ENCODE measurements around the gene GEMIN4.
"Not testable (repeated sequence)": the region's sequence is repeated elsewhere in the genome, so short reads cannot be mapped to it uniquely, and the experiment has no call there.

GEMIN4 gene

GRCh38 chr17:773016-773415, 21.0 kb upstream of the GEMIN4 start:
- Mint-ChIP-seq H3K27me3 (ENCODE audit: low read depth, poor library complexity) (no peaks in the 10 kb centered on the region), H3K27ac (no peak overlapping the region), H3K9me3 (no peaks in the 10 kb centered on the region), H3K36me3 (ENCODE audit: low read depth) (peaks cover 89% of the 10 kb centered on the region), H3K4me1 (peaks cover 6% of the 10 kb centered on the region), H3K4me3 (no peak overlapping the region)
- no peak for DNase-seq
- no peak for TF ChIP-seq CTCF (IDR thresholded peaks at IDR 0.05)

GRCh38 chr17:767076-767475, 15.0 kb upstream of the GEMIN4 start:
- peak overlapping the region; percentile 77 for H3K27ac Mint-ChIP-seq
- peaks cover 71% of the 10 kb centered on the region for H3K36me3 Mint-ChIP-seq (ENCODE audit: low read depth)
- DNase-seq: no peak
- no peak for TF ChIP-seq CTCF (IDR thresholded peaks at IDR 0.05)
- no peaks in the 10 kb centered on the region for H3K9me3 Mint-ChIP-seq
- H3K4me3 Mint-ChIP-seq: no peak overlapping the region
- no peaks in the 10 kb centered on the region for H3K27me3 Mint-ChIP-seq (ENCODE audit: low read depth, poor library complexity)
- no peaks in the 10 kb centered on the region for H3K4me1 Mint-ChIP-seq

- H3K27ac Mint-ChIP-seq: no peak overlapping the region
- peaks cover 10% of the 10 kb centered on the region for H3K4me1 Mint-ChIP-seq
- H3K27me3 Mint-ChIP-seq (ENCODE audit: low read depth, poor library complexity): no peaks in the 10 kb centered on the region
These were observed 8.3 kb upstream of the GEMIN4 start for GRCh38 chr17:760371-760770.

GRCh38 chr17:759964-760363, 7.9 kb upstream of the GEMIN4 start:
- Mint-ChIP-seq H3K4me1 (peaks cover 10% of the 10 kb centered on the region), H3K36me3 (ENCODE audit: low read depth) (peaks cover 82% of the 10 kb centered on the region), H3K9me3 (no peaks in the 10 kb centered on the region), H3K4me3 (no peak overlapping the region), H3K27me3 (ENCODE audit: low read depth, poor library complexity) (no peaks in the 10 kb centered on the region), H3K27ac (no peak overlapping the region)
- no peak for DNase-seq
- TF ChIP-seq CTCF (IDR thresholded peaks at IDR 0.05): no peak

More at GRCh38 chr17:760371-760770, 8.3 kb upstream of the GEMIN4 start:
- peaks cover 82% of the 10 kb centered on the region for H3K36me3 Mint-ChIP-seq (ENCODE audit: low read depth)
- H3K9me3 Mint-ChIP-seq: no peaks in the 10 kb centered on the region
- no peak for TF ChIP-seq CTCF (IDR thresholded peaks at IDR 0.05)
- no peak overlapping the region for H3K4me3 Mint-ChIP-seq
- DNase-seq: no peak

- DNase-seq; H3K27me3 Mint-ChIP-seq (ENCODE audit: low read depth, poor library complexity); H3K9me3 Mint-ChIP-seq; H3K4me3 Mint-ChIP-seq: not testable (repeated sequence)
- Mint-ChIP-seq H3K27ac (peak overlapping the region; percentile 78), H3K4me1 (peaks cover 31% of the 10 kb centered on the region), H3K36me3 (ENCODE audit: low read depth) (peaks cover 72% of the 10 kb centered on the region)
These were observed 4.0 kb upstream of the GEMIN4 start for GRCh38 chr17:756010-756567.

GRCh38 chr17:755319-755961, 3.4 kb upstream of the GEMIN4 start:
- H3K27ac Mint-ChIP-seq: not testable (repeated sequence)

GRCh38 chr17:753418-753817, 1.4 kb upstream of the GEMIN4 start:
- no peaks in the 10 kb centered on the region for H3K27me3 Mint-ChIP-seq (ENCODE audit: low read depth, poor library complexity)
- peaks cover 72% of the 10 kb centered on the region for H3K36me3 Mint-ChIP-seq (ENCODE audit: low read depth)
- peak overlapping the region; percentile 66 for H3K4me3 Mint-ChIP-seq
- H3K9me3 Mint-ChIP-seq: peaks cover 25% of the 10 kb centered on the region
- DNase-seq: no peak
- TF ChIP-seq CTCF (IDR thresholded peaks at IDR 0.05): no peak
- H3K27ac Mint-ChIP-seq: peak overlapping the region; percentile 93
- peaks cover 44% of the 10 kb centered on the region for H3K4me1 Mint-ChIP-seq

More at GRCh38 chr17:755319-755961, 3.4 kb upstream of the GEMIN4 start:
- H3K4me3 Mint-ChIP-seq; H3K9me3 Mint-ChIP-seq; H3K27me3 Mint-ChIP-seq (ENCODE audit: low read depth, poor library complexity); DNase-seq: not testable (repeated sequence)
- Mint-ChIP-seq H3K36me3 (ENCODE audit: low read depth) (peaks cover 72% of the 10 kb centered on the region), H3K4me1 (peaks cover 37% of the 10 kb centered on the region)
